H1 (cell line): ENCODE data around the gene KLHL33. TPM values are rescaled to one million over a fixed set of nuclear protein-coding genes. Genes with fewer than 3 reads are reported as not detected.

Experiments
- CTCF ChIA-PET: fragments of 300-600 bp; sonication (Branson Sonifier 250); formaldehyde crosslinking; loops from one replicate; lab custom pipeline; 2021; ENCODE audit not compliant: partially characterized antibody; lab: Charles Lee
- POLR2A ChIA-PET: fragments of 300-600 bp; sonication (Branson Sonifier 250); formaldehyde crosslinking; loops from one replicate; lab custom pipeline; 2021; ENCODE audit warnings: inconsistent platforms; ENCODE audit not compliant: partially characterized antibody; lab: Charles Lee
- DNase-seq, 2 experiments: peaks; one replicate each; pipeline versions ENCODE4 v3.0.0 to v3.0.0-alpha.2; 2010 to 2022; ENCODE audit warnings: low spot score in 2 of 2, low read depth in 1 of 2, mixed read lengths in 1 of 2
- FAIRE-seq: peaks from 2 replicates; lab custom pipeline; 2011; peaks lifted over from hg19 to GRCh38; lab: Jason Lieb, UNC
- H2AFZ ChIP-seq: 2 replicates; pipeline ENCODE4 v1.8.1; 2012; ENCODE audit warnings: low read length, inconsistent platforms
- H2AK5ac ChIP-seq: 2 replicates; pipeline ENCODE4 v1.6.1; 2013; ENCODE audit warnings: low read depth, low read length
- H2BK120ac ChIP-seq: replicated peaks from 2 replicates; pipeline ENCODE3; 2013; ENCODE audit warnings: low read depth, low read length, inconsistent platforms
- H2BK12ac ChIP-seq: 2 replicates; pipeline ENCODE4 v1.6.1; 2013; ENCODE audit warnings: low read depth, low read length
- H2BK15ac ChIP-seq: 2 replicates; pipeline ENCODE4 v1.6.1; 2013; ENCODE audit warnings: low read length
- H2BK20ac ChIP-seq: 2 replicates; pipeline ENCODE4 v1.6.1; 2013; ENCODE audit warnings: low read length
- H2BK5ac ChIP-seq: 2 replicates; pipeline ENCODE4 v1.6.1; 2013; ENCODE audit warnings: low read depth, low read length
- H3K14ac ChIP-seq: 2 replicates; pipeline ENCODE4 v1.6.1; 2013; ENCODE audit warnings: inconsistent platforms; ENCODE audit not compliant: insufficient read length
- H3K18ac ChIP-seq: 2 replicates; pipeline ENCODE4 v1.6.1; 2013; ENCODE audit warnings: low read length; ENCODE audit errors: extremely low read depth
- H3K23ac ChIP-seq: 2 replicates; pipeline ENCODE4 v1.6.1; 2013; ENCODE audit warnings: inconsistent platforms; ENCODE audit not compliant: insufficient read length
- H3K23me2 ChIP-seq: 2 replicates; pipeline ENCODE4 v1.6.1; 2013; ENCODE audit warnings: low read depth, low read length
- H3K27ac ChIP-seq: 2 replicates; pipeline ENCODE4 v1.6.1; 2011; ENCODE audit warnings: low read depth, low read length, inconsistent platforms
- H3K27me3 ChIP-seq, 4 experiments: replicated peaks in 1 of 4; 1 replicate in 1 of 4; 2 replicates in 3 of 4; pipeline versions ENCODE4 v1.6.1 to v1.8.1; 2011 to 2013; ENCODE audit warnings: low read length in 3 of 4, mild to moderate bottlenecking in 3 of 4, inconsistent platforms in 2 of 4, mixed read lengths in 2 of 4, moderate library complexity in 1 of 4; ENCODE audit not compliant: control insufficient read depth in 3 of 4, insufficient read depth in 3 of 4; ENCODE audit errors: extremely low read depth in 1 of 4
- H3K36me3 ChIP-seq, 4 experiments: 2 replicates each; pipeline versions ENCODE4 v1.6.1 to v1.8.1; 2011 to 2013; ENCODE audit warnings: mild to moderate bottlenecking in 4 of 4, low read length in 3 of 4, moderate library complexity in 2 of 4, control low read depth in 1 of 4, inconsistent platforms in 1 of 4; ENCODE audit not compliant: insufficient read depth in 4 of 4, control insufficient read depth in 2 of 4
- H3K4ac ChIP-seq: replicated peaks from 2 replicates; pipeline ENCODE3; 2013; ENCODE audit warnings: low read length, low read depth, mixed read lengths, inconsistent platforms; ENCODE audit not compliant: insufficient read length
- H3K4me1 ChIP-seq, 4 experiments: replicated peaks in 1 of 4; 1 replicate in 1 of 4; 2 replicates in 3 of 4; pipeline versions ENCODE4 v1.6.1 to v1.8.1; 2011 to 2013; ENCODE audit warnings: low read length in 3 of 4, inconsistent platforms in 2 of 4, mixed read lengths in 1 of 4; ENCODE audit not compliant: insufficient read depth in 4 of 4, control insufficient read depth in 3 of 4
- H3K4me2 ChIP-seq, 2 experiments: 2 replicates each; pipeline versions ENCODE4 v1.6.1 to v1.8.1; 2011 to 2013; ENCODE audit warnings: low read depth in 2 of 2, low read length in 2 of 2, control low read depth in 1 of 2, inconsistent platforms in 1 of 2, mild to moderate bottlenecking in 1 of 2; ENCODE audit not compliant: insufficient read depth in 1 of 2
- H3K4me3 ChIP-seq, 4 experiments: fragments of 200-600, 300-600 bp in 1 of 4; sonication (generic), shearing (Covaris generic), sonication (Bioruptor Twin) in 1 of 4; 2 replicates each; pipeline versions ENCODE4 v1.5.1 to v1.8.1; 2011 to 2016; ENCODE audit warnings: low read length in 4 of 4, low read depth in 3 of 4, control low read depth in 2 of 4, inconsistent platforms in 2 of 4, mild to moderate bottlenecking in 2 of 4, mixed read lengths in 1 of 4, moderate library complexity in 1 of 4; ENCODE audit not compliant: insufficient read depth in 2 of 4; ENCODE audit errors: extremely low read depth in 1 of 4
- H3K56ac ChIP-seq: replicated peaks from 2 replicates; pipeline ENCODE3; 2013; ENCODE audit warnings: low read depth, mild to moderate bottlenecking, mixed read lengths, low read length, inconsistent platforms; ENCODE audit not compliant: insufficient read length
- H3K79me1 ChIP-seq: 2 replicates; pipeline ENCODE4 v1.6.1; 2013; ENCODE audit warnings: low read depth, low read length, control low read depth
- H3K79me2 ChIP-seq, 2 experiments: 2 replicates each; pipeline versions ENCODE4 v1.6.1 to v1.8.1; 2012 to 2013; ENCODE audit warnings: low read length in 2 of 2, mild to moderate bottlenecking in 2 of 2, inconsistent platforms in 1 of 2; ENCODE audit not compliant: insufficient read depth in 2 of 2, control insufficient read depth in 1 of 2
- H3K9ac ChIP-seq, 4 experiments: replicated peaks in 1 of 4; 1 replicate in 1 of 4; 2 replicates in 3 of 4; pipeline versions ENCODE4 v1.6.1 to v1.8.1; 2011 to 2013; ENCODE audit warnings: low read depth in 3 of 4, low read length in 3 of 4, control low read depth in 2 of 4, mild to moderate bottlenecking in 2 of 4, moderate library complexity in 2 of 4, inconsistent platforms in 1 of 4; ENCODE audit errors: extremely low read depth in 1 of 4
- H3K9me3 ChIP-seq, 2 experiments: 2 replicates each; pipeline versions ENCODE4 v1.6.1 to v1.8.1; 2012 to 2013; ENCODE audit warnings: mild to moderate bottlenecking in 2 of 2, moderate library complexity in 2 of 2, control low read depth in 1 of 2, inconsistent platforms in 1 of 2, low read depth in 1 of 2, low read length in 1 of 2, mixed read lengths in 1 of 2; ENCODE audit not compliant: insufficient read depth in 2 of 2
- H4K20me1 ChIP-seq, 2 experiments: replicated peaks in 1 of 2; 2 replicates each; pipeline versions ENCODE3 to v1.8.1; 2011 to 2013; ENCODE audit warnings: inconsistent platforms in 2 of 2, low read length in 2 of 2, mild to moderate bottlenecking in 1 of 2; ENCODE audit not compliant: insufficient read depth in 2 of 2, control insufficient read depth in 1 of 2
- H4K5ac ChIP-seq: 2 replicates; pipeline ENCODE4 v1.6.1; 2013; ENCODE audit warnings: low read length, low read depth, mixed read lengths, inconsistent platforms; ENCODE audit not compliant: insufficient read length
- H4K8ac ChIP-seq: 2 replicates; pipeline ENCODE4 v1.8.0; 2013; ENCODE audit warnings: mild to moderate bottlenecking, moderate library complexity, low read length, inconsistent platforms; ENCODE audit not compliant: insufficient read depth; ENCODE audit errors: extremely low read depth
- H4K91ac ChIP-seq: replicated peaks from 2 replicates; pipeline ENCODE3; 2013; ENCODE audit warnings: low read length, mixed read lengths, inconsistent platforms; ENCODE audit not compliant: insufficient read length
- EGR1 ChIP-seq: IDR thresholded peaks from 2 replicates; pipeline ENCODE4 v1.6.1; 2011; ENCODE audit warnings: low read depth, low read length, borderline replicate concordance
- RNF2 ChIP-seq: fragments of 200-900, 300-1000 bp; sonication (generic); IDR thresholded peaks from 2 replicates; pipeline ENCODE4 v1.7.1; 2016; ENCODE audit warnings: borderline replicate concordance, low read depth, mild to moderate bottlenecking, antibody characterized with exemption, low read length; ENCODE audit not compliant: poor library complexity, severe bottlenecking; ENCODE audit errors: missing control alignments
- WGBS, 2 experiments: shearing (Covaris generic) in 1 of 2; methylation state at CpG; one replicate each; pipeline versions ENCODE4 v1.1.6 to v1.1.7; 2013 to 2015; ENCODE audit warnings: low lambda C conversion rate in 2 of 2, mixed read lengths in 2 of 2, inconsistent platforms in 1 of 2, low coverage in 1 of 2, missing lambda C conversion rate in 1 of 2; ENCODE audit not compliant: insufficient replicate concordance in 2 of 2, insufficient coverage in 1 of 2, insufficient read length in 1 of 2; ENCODE audit errors: extremely low coverage in 1 of 2, missing lambda C conversion rate in 1 of 2; 5-methylcytosine and 5-hydroxymethylcytosine counted together
- polyA plus RNA-seq, 7 experiments: library from polyadenylated mRNA; depleted of rRNA in 3 of 7; stranded (reverse) in 5 of 7; unstranded in 2 of 7; fragments of >200 nt in 5 of 7; fragments of 200-250 nt in 2 of 7; gene quantifications; 1 replicate in 5 of 7; 2 replicates in 1 of 7; 4 replicates in 1 of 7; pipeline versions ENCODE4 v1.2.1 to v1.2.3, GENCODE V29; 2011 to 2013; ENCODE audit warnings: missing spikeins in 2 of 7, mixed read lengths in 2 of 7
- total RNA-seq: library from RNA; stranded (reverse); fragmentation: NEBNext Ultra II Directional; extraction: Animal tissue kit (Norgen Biotek cat#: 25700); gene quantifications from 2 replicates; pipeline ENCODE4 v1.2.1, GENCODE V29; 2021
- TF ChIP-seq, protein P1 (sequence below): IDR thresholded peaks from 2 replicates; pipeline ENCODE4 v1.6.1; 2011; ENCODE audit warnings: low read depth, mild to moderate bottlenecking, low read length; ENCODE audit not compliant: insufficient read depth

KLHL33 gene
- total and polyA plus RNA-seq, 2 of the 8 experiments (the other 6 are each of a cell fraction or from before 2014, with no cell fraction given): 0.11 to 0.17 TPM

- no peaks in the 10 kb centered on the region for H3K9me3 ChIP-seq
- no peak overlapping the region for H4K91ac ChIP-seq
- no peak overlapping the region for H3K23ac ChIP-seq
- DNase-seq (no peak), FAIRE-seq (no peak)
- no peak overlapping the region for H3K4me2 ChIP-seq
- no peak overlapping the region for H2AFZ ChIP-seq
- TF ChIP-seq RNF2: no peak
- TF ChIP-seq, protein P1, sequence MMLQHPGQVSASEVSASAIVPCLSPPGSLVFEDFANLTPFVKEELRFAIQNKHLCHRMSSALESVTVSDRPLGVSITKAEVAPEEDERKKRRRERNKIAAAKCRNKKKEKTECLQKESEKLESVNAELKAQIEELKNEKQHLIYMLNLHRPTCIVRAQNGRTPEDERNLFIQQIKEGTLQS: no peak
- TF ChIP-seq EGR1: no peak
- H2AK5ac ChIP-seq: no peak overlapping the region
- no peak overlapping the region for H3K4ac ChIP-seq
- H3K18ac ChIP-seq: no peak overlapping the region
- H2BK120ac ChIP-seq: no peak overlapping the region
- H3K27ac ChIP-seq: no peak overlapping the region
- no peak overlapping the region for H3K4me3 ChIP-seq
- H3K79me2 ChIP-seq: no peaks in the 10 kb centered on the region
- peaks cover 0 to 3% of the 10 kb centered on the region in 2 experiments for H4K20me1 ChIP-seq
- no peaks in the 10 kb centered on the region for H3K79me1 ChIP-seq
- H3K9ac ChIP-seq: no peak overlapping the region
- peaks cover 2 to 24% (median 17%) of the 10 kb centered on the region in 4 experiments; a peak in 7 of 8 replicates for H3K36me3 ChIP-seq
- CTCF ChIA-PET: interaction anchor here (1.1 to 1.6 kb wide), 3 partner anchors 19 to 213 kb away, joined by 3 to 4 read pairs (median 3); no protein-coding TSS in a partner anchor
- POLR2A ChIA-PET: interaction anchor here (2.0 kb wide), 1 partner anchor 42 kb away, joined by 8 read pairs; the partner anchor contains the start of gene PARP2
- no peak overlapping the region for H4K5ac ChIP-seq
- 88% methylated on average over 5 of the region's 5 CpGs; no CpG with 5 or more reads in 1 of the 2 experiments for WGBS, 2 experiments
- H3K23me2 ChIP-seq: no peaks in the 10 kb centered on the region
- H2BK12ac ChIP-seq: no peak overlapping the region
- no peak overlapping the region for H3K14ac ChIP-seq
- H2BK5ac ChIP-seq: no peak overlapping the region
- no peaks in the 10 kb centered on the region; a peak in 1 of 7 replicates for H3K27me3 ChIP-seq
- no peaks in the 10 kb centered on the region for H3K4me1 ChIP-seq
- H2BK20ac ChIP-seq: no peak overlapping the region
- no peak overlapping the region for H3K56ac ChIP-seq
- no peak overlapping the region for H4K8ac ChIP-seq
- H2BK15ac ChIP-seq: no peak overlapping the region
These were observed 51.1 kb downstream of the KLHL33 start for GRCh38 chr14:20384886-20385285.
